Spleen (tissue), 11 donors: ENCODE measurements around the gene ALDH1A2. TPM values are rescaled to one million over a fixed set of nuclear protein-coding genes. Genes with fewer than 3 reads are reported as not detected.

Source experiments
- DNase-seq: peaks from one replicate; pipeline ENCODE4 v3.0.0-alpha.2; 2020
- H3K27ac ChIP-seq, 8 donors: fragments of 200-600 bp; sonication (generic) in 7 of 8; 1 replicate in 4 of 8; 2 replicates in 4 of 8; pipeline versions ENCODE4 v1.5.0 to v1.8.0; 2016 to 2021; ENCODE audit warnings: inconsistent platforms in 4 of 8, mild to moderate bottlenecking in 4 of 8, moderate library complexity in 1 of 8
- H3K27me3 ChIP-seq, 7 donors: fragments of 200-600 bp; sonication (generic) in 6 of 7; replicated peaks in 1 of 7; 1 replicate in 4 of 7; 2 replicates in 3 of 7; pipeline versions ENCODE4 v1.5.0 to v1.8.0; 2016 to 2021; ENCODE audit warnings: inconsistent platforms in 3 of 7, mild to moderate bottlenecking in 1 of 7
- H3K36me3 ChIP-seq, 6 donors: fragments of 200-600 bp; sonication (generic) in 5 of 6; 1 replicate in 4 of 6; 2 replicates in 2 of 6; pipeline versions ENCODE4 v1.5.0 to v1.8.0; 2016 to 2021; ENCODE audit warnings: inconsistent platforms in 2 of 6
- H3K4me1 ChIP-seq, 6 donors: fragments of 200-600 bp; sonication (generic) in 5 of 6; 1 replicate in 3 of 6; 2 replicates in 3 of 6; pipeline versions ENCODE4 v1.5.0 to v1.8.0; 2016 to 2021; ENCODE audit warnings: inconsistent platforms in 3 of 6
- H3K4me3 ChIP-seq, 8 donors: fragments of 200-600 bp; sonication (generic) in 7 of 8; 1 replicate in 4 of 8; 2 replicates in 4 of 8; pipeline versions ENCODE4 v1.5.0 to v1.8.0; 2016 to 2021; ENCODE audit warnings: inconsistent platforms in 4 of 8, mild to moderate bottlenecking in 4 of 8, moderate library complexity in 2 of 8
- H3K9me3 ChIP-seq, 8 donors: fragments of 200-600 bp; sonication (generic) in 7 of 8; 1 replicate in 4 of 8; 2 replicates in 4 of 8; pipeline versions ENCODE4 v1.5.0 to v1.8.0; 2016 to 2021; ENCODE audit warnings: inconsistent platforms in 4 of 8
- POLR2A ChIP-seq, 3 donors: fragments of 450-650 bp; IDR thresholded peaks; one replicate each; pipeline ENCODE4 v1.5.1; 2017; ENCODE audit warnings: antibody characterized with exemption in 3 of 3, mild to moderate bottlenecking in 1 of 3
- POLR2AphosphoS5 ChIP-seq, 3 donors: sonication (generic); formaldehyde crosslinking; IDR thresholded peaks; one replicate each; pipeline ENCODE4 v1.5.1; 2017; ENCODE audit warnings: antibody characterized with exemption in 3 of 3
- WGBS, 5 donors: extraction: QIAGEN DNeasy Blood & Tissue Kit in 3 of 5; methylation state at CpG; one replicate each; pipeline versions ENCODE4 v1.1.5 to v1.1.7; 2013 to 2018; 5-methylcytosine and 5-hydroxymethylcytosine counted together
- intact Hi-C: fragments of 100-400 bp; cut with DNase I; formaldehyde crosslinking; loops from one replicate; pipeline ENCODE4 v1.15.0; 2023; ENCODE audit warnings: low total_unique reads
- polyA plus RNA-seq, 3 donors: library from polyadenylated mRNA; stranded (reverse); fragments of 200-250 nt; gene quantifications; one replicate each; pipeline ENCODE4 v1.2.1, GENCODE V29; 2013
- total RNA-seq, 7 donors: library from RNA; depleted of rRNA in 3 of 7; stranded (reverse); fragments of >200 nt in 3 of 7; fragmentation: NEBNext Ultra II Directional in 4 of 7; extraction: Animal tissue kit (Norgen Biotek cat#: 25700) in 4 of 7; gene quantifications; one replicate each; pipeline versions ENCODE4 v1.1.0 to v1.2.1, GENCODE V29; 2016 to 2021
- TF ChIP-seq, protein P1 (sequence below), 11 experiments: fragments of 200-600 bp in 7 of 11; fragments of 450-650 bp in 4 of 11; sonication (generic) in 4 of 11; IDR thresholded peaks in 8 of 11; conservative IDR thresholded peaks in 3 of 11; 1 replicate in 7 of 11; 2 replicates in 4 of 11; pipeline versions ENCODE4 v1.4.0 to v1.8.0; 2016 to 2021; ENCODE audit warnings: antibody characterized with exemption in 11 of 11, inconsistent platforms in 4 of 11, mild to moderate bottlenecking in 1 of 11
- donor health status: healthy with polysubstance abuse.
- donor health status: DM: no; HTN: no; CAD: no; lungs with moderate emphysema.
- donor health status: DM: no; HTN: no; CAD: no.
- donor health status: Bipolar disorder and iron deficiency.
- donor health status: healthy.
- donor health status: DM: no; HTN: no; CAD: no.
- donor health status: DM: yes; HTN: yes; CAD: no.

ALDH1A2 gene
- total and polyA plus RNA-seq, 10 donors, result 0.26 to 20.3 (median 4.8) TPM

GRCh38 chr15:58069008-58069407 lies 3.5 kb upstream of the ALDH1A2 start:
- Histone ChIP-seq H3K27me3 (peaks cover 8 to 65% (median 29%) of the 10 kb centered on the region in 7 donors), H3K4me1 (peaks cover 4 to 23% (median 19%) of the 10 kb centered on the region in 6 donors), H3K9me3 (no peaks in the 10 kb centered on the region), H3K27ac (no peak overlapping the region), H3K4me3 (no peak overlapping the region), H3K36me3 (no peaks in the 10 kb centered on the region)
- intact Hi-C loops, result loop anchor here (10.0 kb wide), 1 partner anchor 314 kb away; no protein-coding TSS in a partner anchor
- no peak for DNase-seq
- WGBS, 5 donors, result 76 to 91% (median 86%) methylated on average over 5 of the region's 5 CpGs
- TF ChIP-seq POLR2A (IDR thresholded peaks at IDR 0.05) (no peak), POLR2AphosphoS5 (IDR thresholded peaks at IDR 0.05) (no peak)
- TF ChIP-seq, protein P1, sequence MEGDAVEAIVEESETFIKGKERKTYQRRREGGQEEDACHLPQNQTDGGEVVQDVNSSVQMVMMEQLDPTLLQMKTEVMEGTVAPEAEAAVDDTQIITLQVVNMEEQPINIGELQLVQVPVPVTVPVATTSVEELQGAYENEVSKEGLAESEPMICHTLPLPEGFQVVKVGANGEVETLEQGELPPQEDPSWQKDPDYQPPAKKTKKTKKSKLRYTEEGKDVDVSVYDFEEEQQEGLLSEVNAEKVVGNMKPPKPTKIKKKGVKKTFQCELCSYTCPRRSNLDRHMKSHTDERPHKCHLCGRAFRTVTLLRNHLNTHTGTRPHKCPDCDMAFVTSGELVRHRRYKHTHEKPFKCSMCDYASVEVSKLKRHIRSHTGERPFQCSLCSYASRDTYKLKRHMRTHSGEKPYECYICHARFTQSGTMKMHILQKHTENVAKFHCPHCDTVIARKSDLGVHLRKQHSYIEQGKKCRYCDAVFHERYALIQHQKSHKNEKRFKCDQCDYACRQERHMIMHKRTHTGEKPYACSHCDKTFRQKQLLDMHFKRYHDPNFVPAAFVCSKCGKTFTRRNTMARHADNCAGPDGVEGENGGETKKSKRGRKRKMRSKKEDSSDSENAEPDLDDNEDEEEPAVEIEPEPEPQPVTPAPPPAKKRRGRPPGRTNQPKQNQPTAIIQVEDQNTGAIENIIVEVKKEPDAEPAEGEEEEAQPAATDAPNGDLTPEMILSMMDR (IDR thresholded peaks at IDR 0.05 in 8 of 11, conservative IDR thresholded peaks at IDR 0.05 in 3 of 11), result no peak

DNA sequence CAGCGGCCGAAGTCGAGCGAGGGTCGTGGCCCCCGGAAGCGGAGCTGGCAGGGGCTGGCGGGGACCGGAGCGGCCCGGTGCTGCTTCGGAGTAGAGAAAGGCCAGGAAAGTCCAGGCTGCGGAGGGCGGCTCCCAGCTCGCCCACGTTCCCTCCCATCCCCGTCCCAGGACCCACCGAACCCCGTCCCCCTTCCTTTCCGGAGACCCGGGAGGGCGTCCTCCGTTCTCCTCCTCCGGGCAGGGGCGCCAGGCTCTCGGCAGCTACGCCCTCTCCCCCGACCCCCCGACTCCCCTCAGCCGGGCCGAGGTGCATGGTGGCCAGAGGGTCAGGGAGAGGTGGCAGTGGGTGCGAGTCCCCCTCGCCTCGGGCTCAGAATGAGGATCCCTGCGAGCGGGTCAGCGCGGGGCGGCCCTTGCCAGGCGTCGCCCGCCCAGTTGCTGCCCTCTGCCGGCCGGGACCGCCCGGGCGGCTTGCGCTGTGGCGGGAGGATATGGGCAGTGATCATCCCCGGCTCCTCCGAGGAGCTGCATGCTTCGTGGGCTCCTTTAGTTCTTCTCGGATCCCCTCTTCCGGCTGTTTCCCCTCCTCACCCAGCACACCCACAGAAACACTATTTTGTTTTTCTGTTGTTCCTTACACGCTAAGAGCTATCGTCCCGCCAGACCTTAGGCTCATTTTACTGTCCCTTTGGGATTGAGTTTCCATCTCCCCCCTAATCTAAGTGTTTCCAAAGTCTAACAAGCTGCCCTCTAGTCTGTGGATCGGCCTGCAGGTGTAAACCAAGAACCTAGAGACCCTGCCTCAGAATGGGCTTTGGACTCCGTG lies 744 bp upstream of the ALDH1A2 start:
- TF ChIP-seq POLR2A (IDR thresholded peaks at IDR 0.05), result no peak
- TF ChIP-seq, protein P1 (IDR thresholded peaks at IDR 0.05 in 8 of 11, conservative IDR thresholded peaks at IDR 0.05 in 3 of 11), result peak; percentile 26 to 94 (median 78)
- peak in 2 of 3 donors; percentile 28 to 78 for TF ChIP-seq POLR2AphosphoS5 (IDR thresholded peaks at IDR 0.05)
- intact Hi-C loops, result loop anchor here (10.0 kb wide), 1 partner anchor 311 kb away; no protein-coding TSS in a partner anchor
- peak; percentile 92 for DNase-seq
- Histone ChIP-seq H3K36me3 (no peaks in the 10 kb centered on the region), H3K4me3 (peak overlapping the region; percentile 18 to 74 (median 49)), H3K9me3 (no peaks in the 10 kb centered on the region), H3K27ac (peak overlapping the region in 4 of 8 donors; percentile 11 to 78 (median 34)), H3K4me1 (peaks cover 4 to 23% (median 19%) of the 10 kb centered on the region in 6 donors), H3K27me3 (peaks cover 8 to 84% (median 51%) of the 10 kb centered on the region in 7 donors)
- WGBS, 5 donors, result 6 to 12% (median 8%) methylated on average over 29 to 59 of the region's 59 CpGs

GRCh38 chr15:58064980-58065444 lies 499 bp downstream of the ALDH1A2 start:
- peak; percentile 75 for DNase-seq
- peaks cover 8 to 96% (median 60%) of the 10 kb centered on the region in 7 donors for H3K27me3 ChIP-seq
- H3K27ac ChIP-seq, result peak overlapping the region in 5 of 8 donors; percentile 16 to 78 (median 53)
- intact Hi-C loops, result loop anchor here (10.0 kb wide), 1 partner anchor 310 kb away; no protein-coding TSS in a partner anchor
- H3K4me3 ChIP-seq, result peak overlapping the region; percentile 18 to 74 (median 49)
- no peaks in the 10 kb centered on the region for H3K36me3 ChIP-seq
- peaks cover 4 to 23% (median 18%) of the 10 kb centered on the region in 6 donors for H3K4me1 ChIP-seq
- TF ChIP-seq POLR2AphosphoS5 (IDR thresholded peaks at IDR 0.05) (peak in 2 of 3 donors; percentile 26 to 59), POLR2A (IDR thresholded peaks at IDR 0.05) (no peak)
- TF ChIP-seq, protein P1 (IDR thresholded peaks at IDR 0.05 in 8 of 11, conservative IDR thresholded peaks at IDR 0.05 in 3 of 11), result no peak
- 7 to 14% (median 9%) methylated on average over 29 to 39 of the region's 39 CpGs for WGBS, 5 donors
- H3K9me3 ChIP-seq, result no peaks in the 10 kb centered on the region
